H1 (cell line): Measurements from ENCODE around the gene DPPA5. TPM values are rescaled to one million over a fixed set of nuclear protein-coding genes. Genes with fewer than 3 reads are reported as not detected.

Experiments
- CTCF ChIA-PET: fragments of 300-600 bp; sonication (Branson Sonifier 250); formaldehyde crosslinking; loops from one replicate; lab custom pipeline; 2021; ENCODE audit not compliant: partially characterized antibody; lab: Charles Lee
- POLR2A ChIA-PET: fragments of 300-600 bp; sonication (Branson Sonifier 250); formaldehyde crosslinking; loops from one replicate; lab custom pipeline; 2021; ENCODE audit warnings: inconsistent platforms; ENCODE audit not compliant: partially characterized antibody; lab: Charles Lee
- DNase-seq, 2 experiments: peaks; one replicate each; pipeline versions ENCODE4 v3.0.0 to v3.0.0-alpha.2; 2010 to 2022; ENCODE audit warnings: low spot score in 2 of 2, low read depth in 1 of 2, mixed read lengths in 1 of 2
- FAIRE-seq: peaks from 2 replicates; lab custom pipeline; 2011; peaks lifted over from hg19 to GRCh38; lab: Jason Lieb, UNC
- H2AFZ ChIP-seq: 2 replicates; pipeline ENCODE4 v1.8.1; 2012; ENCODE audit warnings: low read length, inconsistent platforms
- H2AK5ac ChIP-seq: 2 replicates; pipeline ENCODE4 v1.6.1; 2013; ENCODE audit warnings: low read depth, low read length
- H2BK120ac ChIP-seq: replicated peaks from 2 replicates; pipeline ENCODE3; 2013; ENCODE audit warnings: low read depth, low read length, inconsistent platforms
- H2BK12ac ChIP-seq: 2 replicates; pipeline ENCODE4 v1.6.1; 2013; ENCODE audit warnings: low read depth, low read length
- H2BK15ac ChIP-seq: 2 replicates; pipeline ENCODE4 v1.6.1; 2013; ENCODE audit warnings: low read length
- H2BK20ac ChIP-seq: 2 replicates; pipeline ENCODE4 v1.6.1; 2013; ENCODE audit warnings: low read length
- H2BK5ac ChIP-seq: 2 replicates; pipeline ENCODE4 v1.6.1; 2013; ENCODE audit warnings: low read depth, low read length
- H3K14ac ChIP-seq: 2 replicates; pipeline ENCODE4 v1.6.1; 2013; ENCODE audit warnings: inconsistent platforms; ENCODE audit not compliant: insufficient read length
- H3K18ac ChIP-seq: 2 replicates; pipeline ENCODE4 v1.6.1; 2013; ENCODE audit warnings: low read length; ENCODE audit errors: extremely low read depth
- H3K23ac ChIP-seq: 2 replicates; pipeline ENCODE4 v1.6.1; 2013; ENCODE audit warnings: inconsistent platforms; ENCODE audit not compliant: insufficient read length
- H3K23me2 ChIP-seq: 2 replicates; pipeline ENCODE4 v1.6.1; 2013; ENCODE audit warnings: low read depth, low read length
- H3K27ac ChIP-seq: 2 replicates; pipeline ENCODE4 v1.6.1; 2011; ENCODE audit warnings: low read depth, low read length, inconsistent platforms
- H3K27me3 ChIP-seq, 4 experiments: replicated peaks in 1 of 4; 1 replicate in 1 of 4; 2 replicates in 3 of 4; pipeline versions ENCODE4 v1.6.1 to v1.8.1; 2011 to 2013; ENCODE audit warnings: low read length in 3 of 4, mild to moderate bottlenecking in 3 of 4, inconsistent platforms in 2 of 4, mixed read lengths in 2 of 4, moderate library complexity in 1 of 4; ENCODE audit not compliant: control insufficient read depth in 3 of 4, insufficient read depth in 3 of 4; ENCODE audit errors: extremely low read depth in 1 of 4
- H3K36me3 ChIP-seq, 4 experiments: 2 replicates each; pipeline versions ENCODE4 v1.6.1 to v1.8.1; 2011 to 2013; ENCODE audit warnings: mild to moderate bottlenecking in 4 of 4, low read length in 3 of 4, moderate library complexity in 2 of 4, control low read depth in 1 of 4, inconsistent platforms in 1 of 4; ENCODE audit not compliant: insufficient read depth in 4 of 4, control insufficient read depth in 2 of 4
- H3K4ac ChIP-seq: replicated peaks from 2 replicates; pipeline ENCODE3; 2013; ENCODE audit warnings: low read length, low read depth, mixed read lengths, inconsistent platforms; ENCODE audit not compliant: insufficient read length
- H3K4me1 ChIP-seq, 4 experiments: replicated peaks in 1 of 4; 1 replicate in 1 of 4; 2 replicates in 3 of 4; pipeline versions ENCODE4 v1.6.1 to v1.8.1; 2011 to 2013; ENCODE audit warnings: low read length in 3 of 4, inconsistent platforms in 2 of 4, mixed read lengths in 1 of 4; ENCODE audit not compliant: insufficient read depth in 4 of 4, control insufficient read depth in 3 of 4
- H3K4me2 ChIP-seq, 2 experiments: 2 replicates each; pipeline versions ENCODE4 v1.6.1 to v1.8.1; 2011 to 2013; ENCODE audit warnings: low read depth in 2 of 2, low read length in 2 of 2, control low read depth in 1 of 2, inconsistent platforms in 1 of 2, mild to moderate bottlenecking in 1 of 2; ENCODE audit not compliant: insufficient read depth in 1 of 2
- H3K4me3 ChIP-seq, 4 experiments: fragments of 200-600, 300-600 bp in 1 of 4; sonication (generic), shearing (Covaris generic), sonication (Bioruptor Twin) in 1 of 4; 2 replicates each; pipeline versions ENCODE4 v1.5.1 to v1.8.1; 2011 to 2016; ENCODE audit warnings: low read length in 4 of 4, low read depth in 3 of 4, control low read depth in 2 of 4, inconsistent platforms in 2 of 4, mild to moderate bottlenecking in 2 of 4, mixed read lengths in 1 of 4, moderate library complexity in 1 of 4; ENCODE audit not compliant: insufficient read depth in 2 of 4; ENCODE audit errors: extremely low read depth in 1 of 4
- H3K56ac ChIP-seq: replicated peaks from 2 replicates; pipeline ENCODE3; 2013; ENCODE audit warnings: low read depth, mild to moderate bottlenecking, mixed read lengths, low read length, inconsistent platforms; ENCODE audit not compliant: insufficient read length
- H3K79me1 ChIP-seq: 2 replicates; pipeline ENCODE4 v1.6.1; 2013; ENCODE audit warnings: low read depth, low read length, control low read depth
- H3K79me2 ChIP-seq, 2 experiments: 2 replicates each; pipeline versions ENCODE4 v1.6.1 to v1.8.1; 2012 to 2013; ENCODE audit warnings: low read length in 2 of 2, mild to moderate bottlenecking in 2 of 2, inconsistent platforms in 1 of 2; ENCODE audit not compliant: insufficient read depth in 2 of 2, control insufficient read depth in 1 of 2
- H3K9ac ChIP-seq, 4 experiments: replicated peaks in 1 of 4; 1 replicate in 1 of 4; 2 replicates in 3 of 4; pipeline versions ENCODE4 v1.6.1 to v1.8.1; 2011 to 2013; ENCODE audit warnings: low read depth in 3 of 4, low read length in 3 of 4, control low read depth in 2 of 4, mild to moderate bottlenecking in 2 of 4, moderate library complexity in 2 of 4, inconsistent platforms in 1 of 4; ENCODE audit errors: extremely low read depth in 1 of 4
- H3K9me3 ChIP-seq, 2 experiments: 2 replicates each; pipeline versions ENCODE4 v1.6.1 to v1.8.1; 2012 to 2013; ENCODE audit warnings: mild to moderate bottlenecking in 2 of 2, moderate library complexity in 2 of 2, control low read depth in 1 of 2, inconsistent platforms in 1 of 2, low read depth in 1 of 2, low read length in 1 of 2, mixed read lengths in 1 of 2; ENCODE audit not compliant: insufficient read depth in 2 of 2
- H4K20me1 ChIP-seq, 2 experiments: replicated peaks in 1 of 2; 2 replicates each; pipeline versions ENCODE3 to v1.8.1; 2011 to 2013; ENCODE audit warnings: inconsistent platforms in 2 of 2, low read length in 2 of 2, mild to moderate bottlenecking in 1 of 2; ENCODE audit not compliant: insufficient read depth in 2 of 2, control insufficient read depth in 1 of 2
- H4K5ac ChIP-seq: 2 replicates; pipeline ENCODE4 v1.6.1; 2013; ENCODE audit warnings: low read length, low read depth, mixed read lengths, inconsistent platforms; ENCODE audit not compliant: insufficient read length
- H4K8ac ChIP-seq: 2 replicates; pipeline ENCODE4 v1.8.0; 2013; ENCODE audit warnings: mild to moderate bottlenecking, moderate library complexity, low read length, inconsistent platforms; ENCODE audit not compliant: insufficient read depth; ENCODE audit errors: extremely low read depth
- H4K91ac ChIP-seq: replicated peaks from 2 replicates; pipeline ENCODE3; 2013; ENCODE audit warnings: low read length, mixed read lengths, inconsistent platforms; ENCODE audit not compliant: insufficient read length
- RFX5 ChIP-seq: IDR thresholded peaks from 2 replicates; pipeline ENCODE4 v1.6.1; 2011; ENCODE audit warnings: low read depth, low read length, improper control_type of control experiment, borderline replicate concordance
- WGBS, 2 experiments: shearing (Covaris generic) in 1 of 2; methylation state at CpG; one replicate each; pipeline versions ENCODE4 v1.1.6 to v1.1.7; 2013 to 2015; ENCODE audit warnings: low lambda C conversion rate in 2 of 2, mixed read lengths in 2 of 2, inconsistent platforms in 1 of 2, low coverage in 1 of 2, missing lambda C conversion rate in 1 of 2; ENCODE audit not compliant: insufficient replicate concordance in 2 of 2, insufficient coverage in 1 of 2, insufficient read length in 1 of 2; ENCODE audit errors: extremely low coverage in 1 of 2, missing lambda C conversion rate in 1 of 2; 5-methylcytosine and 5-hydroxymethylcytosine counted together
- polyA plus RNA-seq, 7 experiments: library from polyadenylated mRNA; depleted of rRNA in 3 of 7; stranded (reverse) in 5 of 7; unstranded in 2 of 7; fragments of >200 nt in 5 of 7; fragments of 200-250 nt in 2 of 7; gene quantifications; 1 replicate in 5 of 7; 2 replicates in 1 of 7; 4 replicates in 1 of 7; pipeline versions ENCODE4 v1.2.1 to v1.2.3, GENCODE V29; 2011 to 2013; ENCODE audit warnings: missing spikeins in 2 of 7, mixed read lengths in 2 of 7
- total RNA-seq: library from RNA; stranded (reverse); fragmentation: NEBNext Ultra II Directional; extraction: Animal tissue kit (Norgen Biotek cat#: 25700); gene quantifications from 2 replicates; pipeline ENCODE4 v1.2.1, GENCODE V29; 2021

The DPPA5 gene
- total and polyA plus RNA-seq, 2 of the 8 experiments (the other 6 are each of a cell fraction or from before 2014, with no cell fraction given), result 2.0 to 2.9 TPM

DNA sequence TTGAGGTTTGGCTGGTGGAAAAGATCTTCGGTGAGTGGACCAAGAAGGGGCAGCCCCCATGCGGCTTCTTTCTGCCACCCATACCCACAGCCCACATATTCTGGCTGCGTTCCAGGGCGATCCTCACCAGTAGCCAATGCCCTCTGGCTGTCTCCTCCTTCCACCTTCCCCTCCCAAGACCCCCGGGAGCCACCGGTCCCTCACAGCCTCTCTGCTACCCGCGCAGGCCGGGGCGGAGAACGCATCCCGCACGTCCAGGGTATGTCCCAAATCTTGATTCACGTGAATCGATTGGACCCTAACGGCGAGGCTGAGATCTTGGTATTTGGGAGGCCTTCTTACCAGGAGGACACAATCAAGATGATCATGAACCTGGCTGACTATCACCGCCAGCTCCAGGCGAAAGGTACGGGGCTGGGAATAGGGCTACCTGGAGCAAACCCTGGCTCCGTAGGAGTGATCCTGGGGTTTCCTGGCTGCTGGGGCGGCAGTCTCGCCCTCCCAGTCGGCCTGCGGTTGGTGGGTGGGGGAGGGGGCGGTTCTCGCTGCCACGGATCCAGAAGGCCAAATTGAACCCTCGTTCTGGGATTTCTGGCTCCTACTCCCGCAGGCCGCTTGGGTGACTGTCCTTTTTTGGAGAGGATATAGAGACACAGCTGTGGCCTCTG is 8.9 kb upstream of the DPPA5 start:
- no peak for DNase-seq
- Histone ChIP-seq H3K9ac (no peak overlapping the region), H3K79me2 (no peaks in the 10 kb centered on the region), H3K79me1 (no peaks in the 10 kb centered on the region), H3K27ac (no peak overlapping the region), H3K27me3 (no peaks in the 10 kb centered on the region), H2BK12ac (0 out of 2 replicates have a peak overlapping the region, but pooled peaks have one; percentile 50), H2BK5ac (no peak overlapping the region), H2BK15ac (no peak overlapping the region; the same call in 1 of the 2 replicates), H3K4me3 (no peak overlapping the region), H4K8ac (no peak overlapping the region; the same call in 1 of the 2 replicates), H3K23ac (no peak overlapping the region), H4K5ac (no peak overlapping the region), H2AK5ac (no peak overlapping the region), H2BK20ac (no peak overlapping the region), H3K56ac (no peak overlapping the region), H4K91ac (no peak overlapping the region), H3K4ac (no peak overlapping the region), H2BK120ac (no peak overlapping the region), H3K4me2 (no peak overlapping the region), H3K18ac (no peak overlapping the region), H3K23me2 (no peaks in the 10 kb centered on the region), H3K4me1 (peaks cover 0 to 4% (median 2%) of the 10 kb centered on the region in 4 experiments; a peak in 3 of 7 replicates), H2AFZ (no peak overlapping the region), H3K36me3 (no peaks in the 10 kb centered on the region), H3K14ac (no peak overlapping the region), H4K20me1 (no peaks in the 10 kb centered on the region), H3K9me3 (no peaks in the 10 kb centered on the region; a peak in 1 of 4 replicates)
- WGBS, 2 experiments, result 94% methylated on average over 27 of the region's 31 CpGs; no CpG with 5 or more reads in 1 of the 2 experiments
- POLR2A ChIA-PET, result no interaction called here
- no peak for TF ChIP-seq RFX5
- FAIRE-seq, result no peak
- CTCF ChIA-PET, result no interaction called here
